Neutrophil (primary cell): ENCODE measurements around the gene TBC1D8.

ENCODE experiments used
- H3K27ac ChIP-seq: fragments of 200-600 bp; sonication (generic); 2 replicates; pipeline ENCODE4 v1.5.1; 2016; ENCODE audit warnings: mild to moderate bottlenecking, moderate library complexity
- H3K27me3 ChIP-seq: fragments of 200-600 bp; sonication (generic); 2 replicates; pipeline ENCODE4 v1.6.0; 2016; ENCODE audit warnings: mild to moderate bottlenecking
- H3K36me3 ChIP-seq: fragments of 200-600 bp; sonication (generic); 2 replicates; pipeline ENCODE4 v1.5.1; 2017
- H3K4me1 ChIP-seq, 2 experiments: fragments of 200-600 bp in 1 of 2; sonication (generic) in 1 of 2; 1 replicate in 1 of 2; 2 replicates in 1 of 2; pipeline versions ENCODE4 v1.5.1 to v1.6.1; 2013 to 2016; ENCODE audit warnings: low read depth in 1 of 2, low read length in 1 of 2, mild to moderate bottlenecking in 1 of 2, moderate library complexity in 1 of 2; ENCODE audit not compliant: control insufficient read depth in 1 of 2, insufficient read depth in 1 of 2
- H3K4me3 ChIP-seq, 2 experiments: fragments of 200-600 bp in 1 of 2; sonication (generic) in 1 of 2; 1 replicate in 1 of 2; 2 replicates in 1 of 2; pipeline ENCODE4 v1.5.1; 2013 to 2016; ENCODE audit warnings: low read depth in 1 of 2, low read length in 1 of 2, mild to moderate bottlenecking in 1 of 2, moderate library complexity in 1 of 2
- H3K9me3 ChIP-seq: fragments of 200-600 bp; sonication (generic); 2 replicates; pipeline ENCODE4 v1.5.1; 2016
- TF ChIP-seq, protein P1 (sequence below): fragments of 200-600 bp; sonication (generic); IDR thresholded peaks from 2 replicates; pipeline ENCODE4 v1.5.1; 2016; ENCODE audit warnings: antibody characterized with exemption

The TBC1D8 gene

GRCh38 chr2:101195871-101196661, 44.9 kb upstream of the TBC1D8 start:
- Histone ChIP-seq H3K9me3 (no peaks in the 10 kb centered on the region), H3K4me1 (peaks cover under 1 to 11% of the 10 kb centered on the region in 2 experiments), H3K27me3 (no peaks in the 10 kb centered on the region), H3K27ac (no peak overlapping the region), H3K36me3 (no peaks in the 10 kb centered on the region), H3K4me3 (no peak overlapping the region)
- TF ChIP-seq, protein P1, sequence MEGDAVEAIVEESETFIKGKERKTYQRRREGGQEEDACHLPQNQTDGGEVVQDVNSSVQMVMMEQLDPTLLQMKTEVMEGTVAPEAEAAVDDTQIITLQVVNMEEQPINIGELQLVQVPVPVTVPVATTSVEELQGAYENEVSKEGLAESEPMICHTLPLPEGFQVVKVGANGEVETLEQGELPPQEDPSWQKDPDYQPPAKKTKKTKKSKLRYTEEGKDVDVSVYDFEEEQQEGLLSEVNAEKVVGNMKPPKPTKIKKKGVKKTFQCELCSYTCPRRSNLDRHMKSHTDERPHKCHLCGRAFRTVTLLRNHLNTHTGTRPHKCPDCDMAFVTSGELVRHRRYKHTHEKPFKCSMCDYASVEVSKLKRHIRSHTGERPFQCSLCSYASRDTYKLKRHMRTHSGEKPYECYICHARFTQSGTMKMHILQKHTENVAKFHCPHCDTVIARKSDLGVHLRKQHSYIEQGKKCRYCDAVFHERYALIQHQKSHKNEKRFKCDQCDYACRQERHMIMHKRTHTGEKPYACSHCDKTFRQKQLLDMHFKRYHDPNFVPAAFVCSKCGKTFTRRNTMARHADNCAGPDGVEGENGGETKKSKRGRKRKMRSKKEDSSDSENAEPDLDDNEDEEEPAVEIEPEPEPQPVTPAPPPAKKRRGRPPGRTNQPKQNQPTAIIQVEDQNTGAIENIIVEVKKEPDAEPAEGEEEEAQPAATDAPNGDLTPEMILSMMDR = no peak

DNA sequence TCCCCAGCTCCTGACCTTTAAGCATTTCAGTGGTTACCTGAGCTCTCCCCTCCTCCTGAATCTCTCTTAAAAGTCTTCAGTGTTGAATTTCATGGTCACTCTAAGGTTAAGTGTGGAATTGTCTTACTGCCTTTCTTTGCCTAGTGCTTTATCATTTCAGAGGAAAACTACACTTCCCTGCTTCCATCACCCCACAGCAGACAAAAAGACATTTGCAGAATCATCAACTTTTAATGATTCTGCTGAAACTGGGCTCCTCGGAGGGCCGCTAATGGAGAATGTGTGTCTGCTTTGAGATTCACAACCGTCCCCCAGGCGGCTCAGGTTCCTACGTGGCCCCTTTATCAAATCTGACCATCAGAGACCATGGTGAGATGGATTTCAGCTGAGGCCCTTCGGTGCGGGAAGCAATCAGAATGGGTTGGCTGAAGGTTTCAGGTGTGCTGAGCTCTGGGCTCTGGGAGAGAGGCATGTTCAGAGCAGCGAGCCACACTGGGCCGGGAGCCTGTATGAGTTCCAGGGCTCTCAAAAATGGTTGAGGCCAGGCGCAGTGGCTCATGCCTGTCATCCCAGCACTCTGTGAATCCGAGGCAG, 41.9 kb upstream of the TBC1D8 start:
- no peaks in the 10 kb centered on the region for H3K27me3 ChIP-seq
- no peaks in the 10 kb centered on the region for H3K36me3 ChIP-seq

GRCh38 chr2:101190747-101191516, 39.8 kb upstream of the TBC1D8 start:
- Histone ChIP-seq H3K4me3 (no peak overlapping the region), H3K27ac (no peak overlapping the region), H3K27me3 (no peaks in the 10 kb centered on the region), H3K4me1 (peaks cover 3 to 13% of the 10 kb centered on the region in 2 experiments), H3K9me3 (peaks cover 10% of the 10 kb centered on the region), H3K36me3 (no peaks in the 10 kb centered on the region)
- TF ChIP-seq, protein P1 = no peak

More for the DNA sequence above, 41.9 kb upstream of the TBC1D8 start:
- TF ChIP-seq, protein P1 = no peak
- Histone ChIP-seq H3K9me3 (peaks cover 10% of the 10 kb centered on the region), H3K4me3 (no peak overlapping the region), H3K4me1 (peaks cover 3 to 13% of the 10 kb centered on the region in 2 experiments), H3K27ac (no peak overlapping the region)

GRCh38 chr2:101188683-101189405, 37.7 kb upstream of the TBC1D8 start:
- H3K27ac ChIP-seq = no peak overlapping the region
- H3K9me3 ChIP-seq = peaks cover 10% of the 10 kb centered on the region
- H3K4me1 ChIP-seq = peaks cover 3 to 13% of the 10 kb centered on the region in 2 experiments
- no peaks in the 10 kb centered on the region for H3K36me3 ChIP-seq
- H3K4me3 ChIP-seq = no peak overlapping the region
- no peaks in the 10 kb centered on the region for H3K27me3 ChIP-seq
- TF ChIP-seq, protein P1 = no peak

DNA sequence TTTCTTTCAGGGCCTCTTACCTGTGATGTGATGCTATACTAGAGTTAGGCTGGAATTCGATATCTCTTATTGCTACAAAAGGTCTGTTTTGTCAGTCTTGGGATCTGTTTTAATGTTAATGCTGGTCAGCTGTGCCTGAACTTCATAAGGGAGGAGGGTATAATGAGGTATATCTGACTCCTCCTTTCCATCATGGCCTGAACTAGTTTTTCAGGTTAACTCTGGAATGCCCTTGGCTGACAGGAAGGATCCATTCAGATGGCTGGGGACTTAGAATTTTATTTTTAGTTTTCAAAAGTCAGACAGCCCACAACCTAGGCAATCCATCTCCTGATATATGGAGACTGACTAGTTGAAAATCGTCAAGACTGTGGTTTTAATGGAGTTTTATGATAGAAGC, 35.9 kb upstream of the TBC1D8 start:
- Histone ChIP-seq H3K4me3 (no peak overlapping the region), H3K27me3 (no peaks in the 10 kb centered on the region), H3K4me1 (peaks cover 3 to 13% of the 10 kb centered on the region in 2 experiments), H3K27ac (no peak overlapping the region), H3K9me3 (peaks cover 10% of the 10 kb centered on the region), H3K36me3 (no peaks in the 10 kb centered on the region)
- TF ChIP-seq, protein P1 = no peak
